ENCODE results near the gene PRR16.

Gene PRR16

DNA sequence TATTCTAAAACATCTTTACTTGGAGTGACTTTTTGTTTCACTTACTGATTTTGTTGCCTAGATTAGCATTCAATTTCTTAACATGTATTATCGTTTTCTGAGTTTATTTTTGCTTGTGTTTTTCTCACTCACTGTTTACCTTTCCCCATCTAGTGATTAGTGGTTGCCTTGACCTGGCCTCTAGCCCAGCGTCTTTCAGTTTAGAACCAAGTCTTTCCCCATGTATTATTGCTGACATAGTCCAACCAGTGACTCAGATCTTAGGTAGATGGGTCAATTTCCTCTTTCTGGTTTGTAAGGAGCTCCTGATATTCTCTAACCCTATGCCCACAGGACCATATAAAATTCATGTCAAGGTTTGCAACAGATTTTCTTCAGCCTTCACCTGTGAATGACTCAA, 135.5 kb downstream of the PRR16 start:
- DNase-seq, result no peak

DNA sequence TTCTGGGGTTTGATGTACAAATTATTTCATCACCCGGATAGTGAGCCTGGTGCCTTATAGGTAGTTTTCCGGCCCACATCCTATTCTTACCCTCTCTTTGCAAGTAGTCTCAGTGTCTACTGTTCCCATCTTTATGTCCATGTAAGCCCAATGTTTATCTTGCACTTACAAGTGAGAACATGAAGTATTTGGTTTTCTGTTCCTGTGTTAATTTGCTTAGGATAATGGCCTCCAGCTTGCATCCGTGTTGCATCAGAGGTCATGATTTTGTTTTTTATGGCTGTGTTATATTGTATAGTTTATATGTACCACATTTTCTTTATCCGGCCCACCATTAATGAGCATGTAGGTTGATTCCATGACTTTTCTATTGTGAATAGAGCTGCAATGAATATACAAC, 136.5 kb downstream of the PRR16 start:
- DNase-seq, result no peak

DNA sequence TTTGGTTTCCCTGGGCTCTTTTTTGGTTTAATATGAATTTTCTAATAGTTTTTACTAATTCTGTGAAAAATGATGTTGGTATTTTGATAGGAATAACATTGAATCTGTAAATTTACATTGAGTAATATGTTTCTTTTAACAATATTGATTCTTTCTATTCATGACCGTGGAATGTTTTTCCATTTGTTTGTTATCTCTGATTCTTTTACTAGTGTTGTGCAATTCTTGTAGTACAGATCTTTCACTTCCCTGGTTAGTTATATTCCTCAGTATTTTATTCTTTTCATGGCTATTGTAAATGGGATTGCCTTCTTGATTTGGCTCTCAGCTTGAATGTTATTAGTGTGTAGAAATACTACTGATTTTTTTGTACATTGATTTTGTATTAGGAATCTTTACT, 137.9 kb downstream of the PRR16 start:
- DNase-seq, result no peak

DNA sequence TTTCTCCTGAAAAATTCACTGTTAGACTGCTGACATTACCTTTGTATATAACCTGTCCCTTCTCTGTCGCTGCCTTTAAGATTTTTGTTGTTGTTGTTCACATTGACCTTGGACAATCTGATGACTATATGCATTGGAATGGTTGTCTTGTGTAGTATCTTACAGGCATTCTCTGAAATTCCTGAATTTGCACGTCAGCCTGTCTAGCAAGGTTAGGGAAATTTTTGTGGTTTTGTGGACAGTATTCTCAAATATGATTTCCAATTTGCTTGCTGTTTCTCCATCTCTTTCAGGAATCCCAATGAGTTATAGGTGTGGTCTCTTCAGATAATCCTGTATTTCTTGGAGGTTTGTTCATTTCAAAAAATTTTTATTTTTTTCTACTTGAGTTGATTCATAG, 140.8 kb downstream of the PRR16 start:
- DNase-seq, result no peak

DNA sequence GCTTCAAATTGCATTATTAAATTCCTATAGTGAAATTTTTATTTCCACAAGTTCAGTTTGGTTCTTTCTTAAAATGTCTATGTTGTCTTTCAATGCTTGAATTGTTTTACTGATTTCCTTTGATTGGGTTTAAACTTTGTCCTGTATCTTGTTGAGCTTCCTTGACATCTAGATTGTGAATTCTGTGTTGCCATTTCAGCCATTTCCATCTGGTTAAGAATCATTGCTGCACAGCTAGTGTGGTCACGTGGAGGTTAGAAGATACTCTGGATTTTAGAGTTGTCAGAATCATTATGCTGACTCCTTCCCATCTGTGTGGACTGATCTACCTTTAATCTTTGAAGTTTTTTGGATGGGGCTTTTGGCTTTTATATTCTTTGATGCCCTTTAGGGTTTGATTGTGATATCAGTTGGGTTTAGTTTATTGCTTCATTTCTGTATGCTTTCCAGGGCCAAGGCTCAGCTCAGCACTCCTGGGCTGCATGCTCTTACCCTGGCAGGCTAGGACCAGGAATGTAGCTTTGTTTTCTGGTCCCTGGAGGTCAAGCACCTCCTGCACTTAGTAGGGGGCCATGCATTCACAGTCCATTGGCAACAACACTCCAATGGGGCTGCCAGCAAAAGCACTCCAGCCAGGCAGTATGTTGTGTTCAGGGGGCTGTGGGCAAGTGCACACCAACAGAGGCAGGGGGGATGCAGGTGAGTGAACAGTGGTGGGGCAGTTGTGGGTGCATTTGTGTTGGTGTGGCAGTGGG, 141.4 kb downstream of the PRR16 start:
- DNase-seq, result no peak

DNA sequence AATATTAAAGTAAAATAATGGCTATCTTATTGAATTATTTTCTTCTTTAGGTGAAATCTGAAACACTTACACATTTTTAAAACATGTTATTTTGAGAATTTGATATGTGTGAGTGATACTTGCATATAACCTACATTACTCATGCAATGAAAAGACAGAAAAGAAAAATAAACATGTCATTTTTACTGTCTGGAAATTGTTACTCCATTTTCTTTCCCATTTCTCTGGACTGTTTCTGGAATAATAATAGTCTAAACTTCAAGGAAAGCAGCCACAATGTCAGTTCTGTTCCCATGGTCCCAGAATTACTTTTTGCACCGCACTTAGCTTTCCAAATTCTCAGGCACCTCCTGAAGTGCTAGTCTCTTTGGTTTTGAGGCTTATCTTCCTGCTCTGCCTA, 145.5 kb downstream of the PRR16 start:
- DNase-seq, result no peak

DNA sequence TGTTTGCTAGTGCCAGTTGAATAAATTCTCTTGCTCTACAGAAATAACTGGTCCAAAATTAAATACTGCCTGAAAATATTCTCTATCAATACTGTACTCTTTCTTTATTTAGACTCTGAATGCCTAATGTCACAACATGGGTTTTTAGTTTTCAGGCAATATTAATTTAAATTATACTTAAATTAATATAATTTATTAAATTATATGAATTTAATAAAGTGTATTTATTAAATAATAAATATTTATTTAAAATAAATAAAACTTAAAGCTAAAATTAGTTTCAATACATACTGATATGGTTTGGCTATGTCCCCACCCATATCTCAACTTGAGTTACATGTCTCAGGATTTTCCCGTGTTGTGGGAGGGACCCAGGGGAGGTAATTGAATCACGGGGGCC, 146.0 kb downstream of the PRR16 start:
- no peak for DNase-seq

DNA sequence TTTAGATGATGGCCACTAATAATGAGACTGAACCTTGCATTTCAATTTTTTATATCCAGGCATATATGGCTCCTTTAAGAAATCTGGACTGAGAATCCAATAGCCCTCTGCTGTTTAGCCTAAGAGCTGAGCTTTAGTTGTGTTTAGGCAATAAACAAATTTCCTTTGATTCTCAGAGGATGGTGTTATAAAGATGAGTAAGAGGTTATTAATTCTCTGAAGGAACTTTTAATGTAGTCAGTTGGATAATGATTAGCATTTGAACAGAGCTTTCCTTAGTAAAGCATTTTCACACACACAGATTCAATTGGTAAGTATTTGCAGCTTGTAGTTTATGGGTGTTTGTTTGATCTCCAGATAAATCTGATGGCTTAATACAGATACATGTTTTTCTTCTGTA, 149.6 kb downstream of the PRR16 start:
- no peak for DNase-seq

DNA sequence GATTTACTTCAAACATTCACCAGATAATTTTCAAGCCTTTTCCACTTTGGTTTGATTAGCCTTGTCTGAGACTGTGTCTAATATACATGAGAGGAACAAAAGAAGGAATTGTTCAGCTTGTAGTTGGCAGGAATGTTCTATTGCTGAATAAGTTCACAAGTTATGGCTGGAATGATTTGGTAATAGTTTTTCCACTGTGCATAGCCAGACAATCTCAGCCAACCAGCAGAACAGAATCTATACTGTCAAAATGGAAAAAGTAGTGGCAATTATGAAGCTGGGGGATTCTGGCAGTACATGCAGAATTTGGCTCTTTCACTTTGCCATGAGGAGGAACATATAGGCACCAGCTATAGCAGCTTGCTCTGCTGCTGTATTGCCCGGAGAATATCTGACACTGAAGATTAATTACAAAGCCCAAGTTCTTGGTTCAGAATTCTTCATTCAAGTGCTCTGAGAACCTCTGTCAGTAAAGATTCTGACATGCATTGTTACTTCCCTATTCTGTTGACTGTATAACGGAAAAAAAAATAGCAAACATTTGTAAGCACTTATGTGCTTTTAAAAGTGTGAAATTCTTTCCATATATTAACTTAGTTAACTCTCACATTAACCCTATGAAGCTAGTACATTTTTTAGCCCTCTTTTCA, 150.6 kb downstream of the PRR16 start:
- no peak for DNase-seq

DNA sequence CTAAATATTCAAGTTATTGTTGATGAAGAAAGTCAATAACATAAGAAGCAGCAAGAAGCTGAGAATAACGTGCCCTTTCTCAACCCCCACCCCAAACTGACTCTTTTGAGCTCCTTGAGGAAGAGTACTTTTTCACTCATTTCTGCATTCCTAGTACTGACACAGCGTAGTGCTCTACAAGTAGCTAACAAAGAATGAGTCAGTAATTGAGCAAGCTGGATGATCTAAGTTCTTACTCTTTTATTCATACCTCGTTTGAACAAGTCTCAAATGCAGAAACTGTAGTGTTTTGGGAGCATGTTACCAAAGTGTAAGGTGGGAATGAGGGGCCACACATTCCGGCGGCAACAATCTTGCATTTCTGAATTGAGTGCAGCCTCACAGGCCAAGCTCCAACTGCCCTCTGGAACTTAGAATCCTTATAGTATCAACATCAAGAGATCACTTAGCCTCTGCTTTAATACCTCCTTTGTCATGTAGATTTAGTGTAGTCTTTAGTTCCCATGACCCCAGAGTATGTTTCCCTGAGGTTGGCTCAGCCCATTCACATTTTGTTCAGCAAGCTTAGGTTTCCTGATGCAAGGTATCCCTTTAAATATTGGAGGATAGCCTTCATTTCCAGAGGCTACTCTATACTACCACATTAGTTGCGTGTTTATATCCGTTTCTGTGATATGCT, 152.0 kb downstream of the PRR16 start:
- DNase-seq, result no peak

DNA sequence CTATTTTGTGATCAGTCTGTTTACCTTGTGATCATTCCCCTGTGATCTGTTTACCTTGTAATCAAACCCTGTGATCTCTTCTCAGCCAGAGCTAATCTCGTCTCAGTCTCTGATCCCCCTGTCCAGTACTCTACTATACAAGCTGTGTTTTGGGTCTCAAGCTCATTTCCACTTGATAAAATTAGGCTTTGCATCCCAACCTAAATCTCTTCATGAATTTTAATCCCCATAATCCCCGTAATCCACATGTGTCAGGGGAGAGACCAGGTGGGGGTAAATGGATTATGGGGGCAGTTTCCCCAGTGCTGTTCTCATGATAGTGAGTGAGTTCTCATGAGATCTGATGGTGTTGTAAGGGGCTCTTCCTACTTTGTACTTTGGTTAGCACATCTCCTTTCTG, 157.2 kb downstream of the PRR16 start:
- DNase-seq, result no peak

DNA sequence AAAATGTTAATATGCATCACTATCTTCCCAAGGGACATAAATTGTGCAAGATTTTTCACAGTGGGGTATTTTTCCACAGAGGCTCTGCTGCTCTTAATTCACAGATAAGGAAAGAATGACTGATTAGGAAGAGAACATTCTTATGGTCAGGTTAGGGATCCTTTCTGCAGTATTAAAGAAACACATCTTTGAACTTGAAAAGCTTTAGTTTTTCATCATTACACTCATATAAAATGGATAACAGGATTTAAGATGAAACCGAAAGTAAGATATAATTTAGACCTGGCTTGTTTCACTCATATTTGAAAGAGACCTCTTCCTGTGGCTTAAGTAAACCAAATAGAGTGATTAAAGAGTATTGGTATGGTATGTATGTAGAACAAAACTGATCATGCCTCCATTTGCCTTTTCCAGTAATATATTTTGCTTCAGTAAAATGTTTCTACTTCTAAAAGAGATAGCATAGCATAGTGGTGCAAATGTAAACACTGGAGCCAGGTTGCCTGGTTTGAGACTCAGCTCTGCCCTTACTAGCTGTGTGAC, 160.0 kb downstream of the PRR16 start:
- no peak for DNase-seq

DNA sequence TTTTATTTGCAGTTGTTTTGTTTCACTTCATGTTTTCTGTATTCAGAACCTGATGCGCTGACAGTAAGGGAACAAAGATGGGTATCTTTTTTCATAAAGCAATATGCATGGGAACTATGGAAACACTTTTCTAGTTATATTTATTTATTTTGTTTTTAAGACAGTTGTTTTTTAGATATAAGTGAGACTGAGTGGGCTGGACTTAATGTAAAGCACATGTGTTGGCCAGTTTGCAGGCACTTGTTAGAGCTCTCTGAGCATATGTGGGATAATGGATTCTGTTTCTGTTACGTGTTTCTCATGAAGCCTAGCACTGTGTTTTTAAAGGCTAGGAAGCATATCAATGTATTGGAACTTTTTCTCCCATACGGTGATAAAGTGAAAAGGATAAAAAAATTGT, 164.1 kb downstream of the PRR16 start:
- no peak for DNase-seq

DNA sequence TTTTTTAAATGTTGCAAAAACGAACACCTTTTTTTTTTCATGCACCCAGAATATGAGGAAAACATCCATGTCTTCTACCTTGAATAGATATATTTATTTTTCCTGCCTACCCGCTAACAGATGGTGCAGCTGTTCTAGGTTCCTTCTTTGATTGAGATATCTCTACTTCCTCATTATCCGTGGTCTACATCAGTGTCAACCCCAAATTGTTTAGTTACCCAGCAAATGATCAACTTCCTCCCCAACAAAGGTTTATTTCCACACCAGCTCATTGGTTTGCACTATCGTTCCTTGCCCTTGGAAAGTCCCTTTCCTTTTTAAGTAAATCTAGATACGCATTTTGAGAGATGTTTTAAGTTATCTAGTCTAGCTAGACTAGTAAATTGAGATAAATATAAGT, 166.4 kb downstream of the PRR16 start:
- no peak for DNase-seq

DNA sequence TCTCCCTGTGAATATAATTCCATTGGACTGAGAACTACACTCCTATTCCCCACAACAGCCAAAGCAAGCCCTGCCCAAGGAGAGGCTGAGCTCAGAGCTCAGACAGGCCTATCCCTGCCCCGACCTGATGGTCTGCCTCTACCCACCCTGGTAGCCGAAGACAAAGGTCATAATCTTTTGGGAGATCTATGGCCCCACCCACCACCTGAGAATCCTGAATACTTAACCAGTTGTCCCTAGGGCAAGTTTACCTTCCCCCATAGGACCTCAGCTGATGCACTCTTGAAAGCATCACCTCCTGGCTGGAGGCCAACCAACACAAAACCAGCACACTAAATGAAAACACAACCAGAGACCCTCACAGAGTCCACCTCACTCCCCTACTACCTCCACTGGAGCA, 167.5 kb downstream of the PRR16 start:
- no peak for DNase-seq

DNA sequence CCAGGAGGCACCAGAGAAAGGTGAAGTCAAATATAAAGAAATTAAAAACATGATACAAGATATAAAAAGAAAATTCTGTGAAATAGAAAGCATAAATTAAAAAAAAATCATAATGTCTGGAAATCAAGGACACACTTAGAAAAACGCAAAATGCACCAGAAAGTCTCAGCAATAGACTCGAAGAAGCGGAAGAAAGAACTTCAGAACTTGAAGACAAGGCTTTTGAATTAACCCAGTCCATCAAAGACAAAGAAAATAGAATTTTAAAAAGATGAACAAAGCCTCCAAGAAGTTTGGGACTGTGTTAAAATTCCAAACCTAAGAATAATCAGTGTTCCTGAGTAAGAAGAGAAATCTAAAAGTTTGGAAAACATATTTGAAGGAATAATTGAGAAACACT, 168.3 kb downstream of the PRR16 start:
- DNase-seq, result no peak

DNA sequence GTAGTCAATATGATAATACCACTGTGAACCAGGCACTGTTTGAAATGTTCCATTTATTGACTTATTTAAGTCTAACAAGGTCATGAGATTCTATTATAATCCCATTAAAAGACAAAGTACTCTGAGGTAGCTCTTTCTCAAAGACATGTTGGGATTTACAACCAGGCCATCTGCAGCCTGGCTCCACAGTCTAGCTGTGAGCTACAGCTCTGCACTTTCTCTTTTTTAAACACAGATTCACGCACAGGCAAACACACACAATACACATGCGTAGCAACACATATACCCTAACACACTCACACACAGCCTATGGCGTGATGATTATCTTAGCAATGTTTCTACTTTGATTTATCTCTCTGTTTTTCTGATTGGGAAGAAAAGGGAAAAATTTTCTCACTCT, 174.3 kb downstream of the PRR16 start:
- no peak for DNase-seq

DNA sequence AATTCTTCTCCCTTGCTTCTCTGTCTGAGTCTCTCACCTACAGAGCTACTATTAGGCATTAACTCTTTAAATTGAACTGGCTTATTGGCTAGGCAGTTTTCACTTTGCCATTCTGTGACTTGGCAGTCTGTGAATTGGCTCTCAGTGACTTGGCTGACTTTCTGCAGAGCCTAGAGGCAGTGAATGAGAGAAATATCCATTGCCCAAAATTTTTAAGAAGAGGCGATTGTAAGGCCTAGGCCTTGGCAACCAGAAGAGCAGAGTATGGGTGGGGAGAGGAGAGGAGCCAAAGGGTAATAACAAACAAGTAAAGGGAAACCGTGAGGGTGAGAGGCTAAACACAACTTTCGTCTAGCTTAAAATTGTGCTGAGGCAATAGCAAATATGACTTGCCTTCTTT, 176.7 kb downstream of the PRR16 start:
- DNase-seq, result no peak

DNA sequence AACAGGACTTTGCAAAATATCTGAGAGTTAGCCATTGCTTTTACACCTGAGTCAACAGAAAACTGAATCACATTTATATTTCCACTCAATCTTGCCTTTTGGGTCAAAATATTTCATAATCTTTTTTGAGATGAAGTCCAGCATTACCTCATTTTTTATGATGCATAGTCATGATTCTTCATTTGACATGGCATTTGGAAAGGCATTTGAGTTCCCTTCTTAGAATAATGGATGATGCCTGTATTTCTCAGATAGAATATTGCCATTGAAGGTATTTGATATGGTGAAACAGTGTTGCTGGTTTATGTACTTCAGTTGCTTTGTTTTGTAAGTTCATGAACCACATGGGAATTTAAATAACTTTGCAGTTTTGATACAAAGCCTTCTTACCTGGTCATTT, 180.4 kb downstream of the PRR16 start:
- DNase-seq, result no peak

DNA sequence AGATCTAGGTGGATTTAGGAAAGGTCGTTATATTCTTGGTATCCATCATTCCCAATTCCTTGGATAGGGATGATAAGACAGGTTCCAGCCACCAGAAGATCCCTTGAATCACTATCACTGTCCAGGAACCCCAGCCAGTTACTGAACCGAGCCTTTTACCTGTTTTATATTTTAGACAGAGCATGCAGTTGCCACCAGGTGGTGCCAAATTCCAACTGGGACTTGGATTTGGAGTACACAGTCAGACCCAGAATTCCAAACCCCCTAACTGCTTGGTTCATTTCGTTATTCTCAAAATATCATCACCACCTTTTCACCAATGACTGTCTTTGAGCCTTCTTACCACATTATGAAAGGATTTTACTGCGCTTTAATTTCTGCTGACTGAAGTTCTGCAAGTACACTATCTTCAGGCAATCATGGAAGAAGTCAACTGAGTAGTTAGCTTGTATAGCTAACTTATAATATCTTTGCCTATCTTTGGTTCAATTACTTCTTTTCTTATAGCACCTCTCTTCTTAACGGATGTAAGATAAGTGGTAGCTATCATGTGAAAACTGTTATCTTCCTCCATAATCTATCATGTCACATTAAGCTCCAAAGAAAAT, 191.8 kb downstream of the PRR16 start:
- DNase-seq, result no peak

DNA sequence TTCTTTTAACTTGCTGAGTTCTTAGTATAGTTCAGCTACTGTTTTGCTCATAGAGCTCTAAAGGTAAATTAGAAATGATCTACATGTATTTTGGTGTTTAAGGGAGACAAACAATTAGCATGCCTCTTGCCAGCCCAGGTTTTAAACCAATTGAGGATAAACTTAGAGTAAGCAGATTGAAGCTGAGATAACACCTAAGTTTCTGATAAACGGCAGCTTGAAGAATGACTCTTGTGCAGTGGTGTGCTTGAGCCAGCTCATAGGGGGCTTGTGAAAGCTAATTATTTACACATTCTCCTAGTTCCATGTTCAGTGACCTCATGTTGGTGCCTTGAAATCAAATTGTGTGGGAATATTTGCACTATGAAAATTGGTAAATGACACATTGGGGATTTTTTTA, 193.0 kb downstream of the PRR16 start:
- DNase-seq, result no peak

DNA sequence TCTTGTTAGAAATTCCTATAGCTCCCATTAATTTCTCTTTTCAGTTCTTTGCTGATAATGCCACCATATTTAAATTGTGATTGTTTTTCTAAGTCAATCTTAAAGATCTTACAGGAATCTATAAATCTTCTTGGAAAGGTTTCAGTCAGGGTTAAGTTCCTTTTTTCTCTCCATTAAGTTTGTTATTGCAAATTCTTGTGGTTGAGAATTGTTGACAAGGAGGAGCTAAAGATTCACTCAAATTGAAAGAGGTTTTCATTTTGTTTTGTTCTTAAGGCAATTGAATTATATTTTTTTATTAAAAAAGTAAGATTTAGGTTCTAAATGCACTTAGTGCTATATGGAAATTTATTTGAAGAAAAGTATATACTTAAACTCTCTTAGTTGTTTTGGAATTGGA, 213.4 kb downstream of the PRR16 start:
- DNase-seq, result no peak

DNA sequence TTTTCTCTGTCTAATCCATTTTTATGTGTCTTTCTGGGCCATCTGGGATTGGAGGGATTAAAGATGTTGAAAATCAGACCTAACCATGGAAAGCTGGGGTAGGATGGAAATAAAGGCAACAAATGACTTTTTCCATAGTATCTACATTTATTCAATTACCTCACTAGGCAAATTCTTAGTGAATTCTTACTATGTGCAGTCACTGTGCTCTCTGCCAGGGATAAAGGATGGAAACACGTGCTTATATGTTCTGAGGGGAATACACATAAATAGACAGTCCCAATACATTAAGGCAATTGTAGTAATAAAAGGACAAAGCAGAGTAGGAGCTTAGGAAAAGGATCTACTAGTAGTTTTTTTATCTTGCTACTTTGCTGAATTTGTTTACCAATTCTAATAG, 214.2 kb downstream of the PRR16 start:
- DNase-seq, result no peak

DNA sequence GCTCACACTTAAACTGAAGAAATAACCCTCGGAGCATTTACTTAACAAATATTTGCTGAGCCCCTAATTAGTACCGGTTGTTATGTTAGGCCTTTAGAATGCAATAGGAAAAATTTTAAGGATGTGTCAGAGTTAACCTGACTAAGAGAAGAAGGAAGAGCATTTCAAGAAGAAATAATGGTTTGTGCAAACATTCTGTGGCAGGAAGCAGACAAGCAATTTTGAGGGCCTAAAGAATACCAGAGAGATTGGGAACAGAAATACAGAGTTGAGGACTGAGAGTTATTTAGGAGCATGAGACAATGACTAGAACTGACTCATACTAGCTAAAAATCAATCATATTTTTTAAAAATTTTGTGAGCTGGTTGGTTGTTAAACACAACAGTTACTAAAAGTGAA, 218.8 kb downstream of the PRR16 start:
- DNase-seq, result no peak

Measured in CD4-positive, alpha-beta T cell treated with Interleukin-4 for 1 hour (primary cell).